GM19397 (cell line): Measurements from ENCODE around the gene KRTAP23-1.

Experiments used
- ATAC-seq: cut with Tn5 transposase; IDR thresholded peaks from one replicate; pipeline ENCODE4 v1.9.1; 2021; ENCODE audit warnings: mild to moderate bottlenecking, moderate library complexity; ENCODE audit not compliant: unreplicated experiment

KRTAP23-1 gene, protein sequence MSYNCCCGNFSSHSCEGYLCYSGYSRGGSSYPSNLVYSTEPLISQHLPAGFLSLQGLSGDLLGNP

DNA sequence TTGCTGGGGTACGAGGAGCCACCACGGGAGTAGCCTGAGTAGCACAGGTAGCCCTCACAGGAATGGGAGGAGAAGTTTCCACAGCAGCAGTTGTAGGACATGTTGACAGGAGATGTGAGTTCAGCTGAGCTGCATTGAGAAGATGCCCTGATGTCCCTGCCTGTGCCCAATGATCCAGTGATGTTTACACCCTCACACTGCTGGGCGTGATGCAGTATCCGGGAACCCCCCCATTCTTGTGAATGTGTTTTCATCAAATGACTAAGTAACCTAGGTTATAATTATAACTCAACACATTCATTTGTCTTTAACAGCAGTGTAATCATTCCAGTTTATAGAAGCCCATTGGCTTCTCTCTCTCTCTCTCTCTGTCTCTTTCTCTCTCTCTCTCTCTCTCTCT is at the start of gene KRTAP23-1:
KRTAP23-1 (minus strand) TSS at position 101 of the 400 bp plus-strand sequence; CDS start at position 101, 0 bp downstream.
- no peak for ATAC-seq

DNA sequence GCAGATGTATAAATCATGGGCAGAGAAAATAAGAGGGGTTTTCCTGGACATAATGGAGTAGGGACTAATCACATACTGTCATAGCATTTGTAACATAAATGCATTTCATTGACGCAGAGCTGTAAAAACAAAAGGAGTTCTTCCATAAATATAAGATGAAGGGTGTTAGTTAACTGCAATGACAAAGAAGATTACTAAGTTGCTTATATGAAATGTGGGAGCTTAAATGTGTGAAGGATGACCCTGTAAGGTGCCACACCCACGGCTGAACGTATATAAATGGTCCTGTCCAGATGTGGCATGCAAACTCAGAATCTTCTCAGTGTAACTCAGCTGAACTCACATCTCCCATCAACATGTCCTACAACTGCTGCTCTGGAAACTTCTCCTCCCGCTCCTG is 47.3 kb upstream of the KRTAP23-1 start, which contains the start of gene KRTAP13-1:
KRTAP13-1 (plus strand) TSS at position 301 of the 400 bp plus-strand sequence; CDS start at position 357, 56 bp downstream.
- no peak for ATAC-seq

DNA sequence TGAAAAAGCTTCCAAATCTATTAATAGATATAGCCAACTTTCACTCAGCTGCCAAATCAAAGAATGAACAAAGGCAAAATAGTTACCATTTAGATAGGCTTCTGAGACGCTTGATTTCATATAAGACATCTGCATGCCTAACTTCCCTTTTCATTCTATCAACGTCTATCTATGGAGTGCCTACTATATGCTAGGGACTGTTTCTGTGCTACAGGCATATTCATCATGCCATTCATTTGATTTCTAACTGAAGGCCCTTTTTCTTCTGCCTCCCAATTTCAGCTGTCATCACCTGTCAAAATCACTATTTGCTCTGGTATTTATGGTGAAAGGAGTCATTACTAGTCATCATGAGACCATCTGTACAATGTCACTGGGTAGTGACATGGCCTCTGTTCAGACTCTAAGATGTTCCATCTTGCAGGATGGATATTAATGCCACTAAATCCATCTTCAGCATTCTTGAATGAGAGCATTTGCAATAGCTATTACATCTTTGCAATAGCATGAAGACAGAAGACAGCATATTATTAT is 43.2 kb upstream of the KRTAP23-1 start:
- ATAC-seq = no peak

DNA sequence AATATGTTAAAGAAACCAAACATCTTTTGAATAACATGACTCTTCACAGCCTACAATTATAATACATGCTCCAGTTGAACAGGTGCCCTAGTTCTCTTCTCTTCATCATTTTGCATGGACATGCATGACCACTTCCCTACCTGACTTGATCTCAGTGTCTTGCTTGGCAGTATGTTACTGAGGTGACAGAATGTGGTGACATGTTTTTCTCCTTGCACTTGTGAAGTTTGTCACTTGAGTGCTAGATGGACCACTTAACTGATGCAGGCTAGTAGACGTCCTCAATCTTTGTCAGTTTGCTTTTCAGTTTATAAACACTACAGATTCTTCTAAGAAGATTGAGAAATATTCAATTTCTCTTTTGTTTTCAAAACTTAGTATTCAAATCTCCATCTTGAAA is 33.8 kb upstream of the KRTAP23-1 start:
- no peak for ATAC-seq

DNA sequence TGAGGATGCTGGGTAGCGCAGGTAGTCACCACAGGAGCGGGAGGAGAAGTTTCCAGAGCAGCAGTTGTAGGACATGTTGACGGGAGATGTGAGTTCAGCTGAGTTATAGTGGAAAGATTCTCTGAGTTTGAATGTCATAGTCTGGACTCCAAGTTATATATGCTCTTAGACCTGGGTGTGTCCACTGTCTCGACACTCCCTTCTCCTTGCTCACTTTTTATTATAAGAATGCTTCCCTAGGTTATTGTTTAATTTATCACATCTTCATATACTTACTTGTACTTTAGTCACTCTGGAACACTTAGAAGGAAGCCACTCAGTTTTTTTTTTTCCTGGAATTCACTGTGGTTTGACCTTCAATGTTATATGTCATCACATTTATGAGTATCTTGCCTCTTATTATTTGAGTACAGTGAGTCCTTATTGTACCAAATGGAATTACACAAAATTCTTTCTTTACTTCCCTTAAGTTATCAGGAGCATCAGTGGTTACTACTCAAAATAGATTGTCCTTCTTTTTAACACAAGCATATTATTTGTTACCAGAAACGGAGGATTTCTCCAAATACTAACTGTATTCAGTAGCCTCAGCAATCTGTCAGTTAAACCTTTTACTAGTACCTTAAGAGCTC is 23.8 kb upstream of the KRTAP23-1 start, which contains the start of gene KRTAP13-2:
KRTAP13-2 (minus strand) TSS at position 133 of the 632 bp plus-strand sequence; CDS start at position 75, 58 bp downstream.
- ATAC-seq = no peak

DNA sequence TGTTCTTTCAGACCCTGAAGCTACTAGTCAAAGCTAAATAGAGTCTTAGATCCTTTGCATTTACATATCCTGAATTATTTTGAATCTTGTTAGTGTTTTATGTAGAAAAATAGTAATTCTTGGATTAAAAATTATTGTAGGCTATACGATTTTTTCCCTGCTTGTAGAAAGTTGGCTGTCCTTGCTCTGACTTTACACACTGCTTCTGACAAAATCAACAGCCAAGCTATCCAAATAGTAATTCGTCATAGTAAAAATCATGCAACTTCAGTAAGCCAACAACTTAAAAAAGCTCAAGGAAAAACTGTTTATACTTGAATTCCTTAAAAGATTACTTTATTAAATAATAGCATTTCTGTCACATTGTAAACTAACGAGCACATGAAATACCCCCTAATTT is 7.5 kb upstream of the KRTAP23-1 start:
- ATAC-seq = no peak

DNA sequence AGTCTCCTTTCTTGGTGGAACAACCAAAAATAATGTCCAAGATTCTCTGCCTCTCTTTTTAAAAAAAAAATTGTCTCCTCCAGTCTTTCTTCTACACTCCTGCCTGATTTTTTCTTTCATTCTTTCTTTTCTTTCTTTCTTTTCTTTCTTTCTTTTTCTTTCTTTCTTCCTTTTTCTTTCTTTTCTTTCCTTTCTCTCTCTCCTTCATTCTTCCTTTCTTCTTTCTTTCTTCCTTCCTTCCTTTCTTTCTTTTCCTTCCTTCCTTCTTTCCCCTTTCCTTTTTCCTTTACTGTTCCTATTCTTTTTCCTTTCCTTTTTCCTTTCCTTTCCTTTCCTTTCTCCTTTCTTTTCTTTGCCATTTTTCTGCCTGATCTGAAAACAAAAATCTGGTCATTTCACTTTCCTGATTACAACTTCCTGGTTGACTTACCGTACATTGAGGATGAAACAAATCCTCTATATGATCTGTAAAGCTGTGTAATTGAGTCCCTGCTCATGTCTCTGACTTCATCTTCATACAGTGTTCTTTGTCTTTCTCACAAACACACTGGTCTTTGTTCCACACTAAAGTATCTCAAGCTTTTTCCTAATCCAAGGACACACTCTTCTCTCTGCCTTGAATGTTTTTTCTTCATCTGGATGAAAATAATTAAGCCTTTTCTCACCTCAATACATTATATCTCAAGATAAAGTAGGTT is 6.1 kb upstream of the KRTAP23-1 start:
- no peak for ATAC-seq

DNA sequence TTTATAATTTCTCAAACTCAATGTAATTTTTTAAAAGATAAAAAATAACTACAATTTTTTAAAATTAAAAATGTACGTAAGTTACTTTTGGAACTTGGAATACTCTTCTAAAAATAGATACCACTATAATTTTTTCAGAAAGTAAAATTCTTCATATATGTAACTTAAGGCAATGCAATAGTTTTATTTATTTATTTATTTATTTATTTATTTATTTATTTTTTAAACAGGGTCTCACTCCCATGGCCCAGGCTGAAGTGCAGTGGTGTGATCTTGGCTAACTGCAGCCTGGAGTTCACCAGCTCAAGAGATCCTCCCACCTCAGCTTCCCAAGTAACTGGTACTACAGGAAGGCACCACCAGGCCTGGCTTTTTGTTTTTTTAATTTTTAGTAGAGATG is 3.1 kb upstream of the KRTAP23-1 start:
- no peak for ATAC-seq

DNA sequence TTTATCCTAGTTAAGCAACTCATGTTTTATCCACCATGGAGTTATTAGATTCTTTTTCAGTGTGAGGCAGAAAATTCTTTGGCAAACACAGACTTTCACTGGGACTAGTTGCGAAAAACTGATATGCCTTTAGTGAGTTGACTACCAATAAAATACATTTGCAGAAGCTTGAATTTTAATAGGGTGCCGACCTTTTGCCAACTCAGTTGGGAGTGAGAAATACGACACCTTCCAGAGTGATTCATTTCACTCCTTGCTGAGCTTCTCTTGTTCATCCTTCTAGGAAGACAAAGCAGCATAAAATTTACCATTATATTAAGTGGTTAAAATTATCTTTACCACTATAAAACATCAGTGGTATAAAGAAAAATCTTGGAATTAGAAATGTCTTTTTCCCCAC is 1.2 kb upstream of the KRTAP23-1 start:
- no peak for ATAC-seq

DNA sequence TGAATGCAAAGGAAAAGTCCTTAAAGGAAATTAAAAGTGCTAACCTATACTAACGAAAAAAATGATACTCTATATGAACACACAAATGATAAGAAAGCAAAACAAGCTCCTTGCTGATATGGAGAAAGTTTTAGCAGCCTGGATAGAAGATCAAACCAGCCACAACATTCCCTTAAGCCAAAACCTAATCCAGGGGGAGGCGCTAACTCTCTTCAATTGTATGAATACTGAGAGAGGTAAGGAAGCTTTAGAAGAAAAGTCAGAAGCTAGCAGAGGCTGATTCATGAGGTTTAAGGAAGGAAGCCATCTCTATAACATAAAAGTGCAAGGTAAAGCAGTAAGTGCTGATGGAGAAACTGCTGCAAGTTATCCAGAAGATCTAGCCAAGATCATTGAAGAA is 3.4 kb downstream of the KRTAP23-1 start:
- ATAC-seq = no peak

DNA sequence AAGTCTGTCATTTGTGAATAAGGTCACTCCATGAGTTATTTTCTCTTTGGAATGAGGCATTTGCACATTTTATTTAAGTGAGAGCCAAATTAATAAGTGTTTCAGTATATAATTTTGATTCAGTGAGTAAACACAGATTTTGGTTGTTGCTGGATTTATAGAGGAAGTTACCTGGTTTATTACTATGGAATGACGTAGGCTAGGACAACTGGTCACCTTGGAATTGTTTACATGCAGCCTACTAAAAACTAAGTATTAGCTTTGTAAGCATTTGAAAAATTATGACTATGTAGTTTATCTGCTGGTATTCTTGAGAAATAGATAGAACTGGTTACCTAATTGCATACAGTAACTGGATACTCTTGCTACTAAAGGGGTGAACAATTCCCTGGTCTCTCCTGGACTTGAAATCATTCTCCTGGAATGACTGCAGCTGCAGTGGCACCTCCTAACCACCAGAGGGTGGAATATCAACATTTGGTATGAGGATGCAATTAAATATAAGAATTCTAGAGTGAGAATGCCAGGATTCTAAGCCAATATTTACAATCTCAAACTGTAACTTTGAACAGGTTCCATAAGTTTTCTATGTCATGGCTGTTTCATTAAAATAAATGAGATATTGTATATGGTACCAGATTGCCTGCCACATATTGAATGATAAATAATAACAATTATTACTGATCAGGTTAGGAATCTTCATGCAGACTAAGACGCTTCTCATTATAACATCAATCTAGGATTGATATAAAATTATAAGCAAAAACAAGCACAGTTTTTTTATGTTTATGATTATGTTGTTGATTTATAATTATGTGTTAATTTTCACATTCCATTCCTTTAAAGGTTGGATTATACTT is 7.5 kb downstream of the KRTAP23-1 start:
- no peak for ATAC-seq

DNA sequence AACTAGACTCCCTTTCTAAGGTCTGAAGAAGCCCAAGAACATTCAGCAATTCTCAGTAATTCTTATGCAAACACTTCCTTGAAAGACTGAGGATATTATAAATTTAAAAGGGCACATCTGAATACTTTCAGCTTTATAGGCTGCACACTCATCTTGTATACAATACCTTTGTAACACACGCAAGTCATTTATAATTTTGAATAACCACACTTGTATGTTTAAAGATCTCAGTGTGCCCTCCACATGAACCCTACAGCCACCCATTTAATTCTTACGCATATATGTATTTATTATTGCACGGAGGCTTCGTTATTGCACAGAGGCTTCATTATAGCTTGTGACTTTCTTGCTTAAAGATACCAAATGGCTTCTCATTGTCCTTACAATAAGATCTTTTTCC is 9.7 kb downstream of the KRTAP23-1 start:
- ATAC-seq = no peak

DNA sequence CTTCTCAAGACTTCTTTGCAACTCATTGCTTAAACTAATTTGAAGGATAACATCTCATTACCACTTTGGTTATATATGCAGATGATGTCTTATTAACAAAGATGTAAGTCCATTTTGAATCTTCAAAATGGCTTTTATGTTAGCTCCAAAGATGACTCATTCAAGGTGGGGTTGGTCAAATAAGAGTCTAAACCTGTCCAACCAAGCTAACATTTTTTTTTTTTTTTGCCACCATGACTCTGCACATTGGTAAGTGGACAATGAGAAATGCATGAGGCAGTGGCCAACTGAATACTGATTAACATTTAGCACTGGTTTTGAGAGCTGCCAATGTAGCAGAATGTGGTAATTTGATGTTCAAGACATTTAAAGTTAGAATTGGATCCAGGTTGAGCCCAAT is 10.6 kb downstream of the KRTAP23-1 start:
- no peak for ATAC-seq

DNA sequence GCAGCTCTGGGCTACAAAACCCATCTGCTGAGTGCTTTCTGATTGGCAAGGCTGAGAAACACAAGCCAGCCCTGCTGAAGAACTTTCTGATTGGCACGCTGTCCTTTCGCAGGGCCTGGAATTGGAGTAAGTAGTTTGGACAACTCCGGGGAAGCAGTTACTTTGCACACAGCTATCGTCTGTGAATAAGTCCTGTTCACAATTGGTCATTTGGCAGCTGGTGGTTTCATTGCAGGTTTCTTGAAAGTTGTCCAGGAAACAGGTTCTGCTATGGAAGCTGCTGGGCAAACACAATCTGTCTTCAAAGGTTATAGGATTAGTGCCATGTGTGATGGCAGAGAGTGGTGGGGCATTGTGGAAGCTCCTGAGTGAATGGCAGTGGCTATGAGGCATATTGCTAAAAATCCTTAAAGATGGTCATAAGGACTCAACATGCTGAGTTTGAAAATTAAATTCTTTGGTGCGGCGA is 11.1 kb downstream of the KRTAP23-1 start, which contains the start of gene KRTAP27-1:
KRTAP27-1 (minus strand) TSS at position 419 of the 469 bp plus-strand sequence; CDS start at position 393, 26 bp downstream.
- no peak for ATAC-seq

DNA sequence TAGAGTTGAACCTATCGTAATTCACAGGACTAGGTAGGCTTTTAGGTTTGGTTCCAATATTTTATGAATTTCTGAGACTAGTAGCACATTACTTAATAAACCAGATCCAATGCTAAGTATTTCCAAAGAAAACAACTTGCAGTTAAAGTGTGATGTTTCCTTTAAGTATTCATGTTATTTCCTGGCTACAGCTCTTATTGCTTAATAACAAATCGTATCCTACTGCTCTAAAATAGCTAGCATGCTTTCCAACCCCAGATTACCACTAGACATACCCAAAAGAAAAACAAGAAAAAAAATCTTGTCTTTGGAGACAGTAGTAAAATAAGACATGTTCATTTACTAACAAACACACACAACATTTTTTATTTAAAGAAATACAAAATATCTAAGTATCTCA is 11.8 kb downstream of the KRTAP23-1 start:
- no peak for ATAC-seq

DNA sequence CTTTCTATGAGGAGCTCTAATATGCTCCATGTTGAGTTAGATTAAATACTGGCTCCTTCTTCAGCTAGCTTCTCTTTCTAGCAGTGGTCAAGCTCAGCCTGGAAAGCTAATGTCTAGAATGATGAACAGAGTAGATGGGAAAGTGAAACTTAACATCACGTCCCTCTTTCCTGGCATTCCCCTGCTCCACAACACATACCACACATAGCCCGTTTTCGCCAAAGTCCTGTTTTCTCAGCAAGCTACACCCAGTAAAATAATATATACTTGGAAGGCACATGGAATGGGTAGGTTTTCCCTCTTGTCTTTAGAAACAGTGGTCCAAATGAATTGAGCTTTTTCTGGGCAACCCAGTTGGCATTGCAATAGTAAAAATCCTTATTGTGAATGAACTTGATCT is 14.7 kb downstream of the KRTAP23-1 start:
- ATAC-seq = no peak

DNA sequence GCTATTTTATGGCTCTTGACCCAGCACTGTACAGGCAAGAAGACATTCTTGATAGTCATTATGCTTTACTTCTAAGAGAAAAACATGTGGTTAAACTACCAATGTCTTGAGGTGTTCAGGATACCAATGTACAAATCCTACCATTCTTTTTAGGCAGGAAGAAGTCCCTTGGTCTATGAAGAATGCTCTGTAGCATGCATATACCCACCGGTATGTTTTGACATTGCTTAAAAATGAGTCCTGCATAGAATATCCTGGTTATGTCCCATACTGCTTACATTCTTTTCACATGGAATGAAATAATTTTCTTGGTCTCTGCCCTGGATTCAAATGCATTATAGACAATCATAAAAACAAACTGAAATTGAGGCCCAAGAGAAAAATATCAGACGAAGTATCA is 15.7 kb downstream of the KRTAP23-1 start:
- ATAC-seq = no peak

DNA sequence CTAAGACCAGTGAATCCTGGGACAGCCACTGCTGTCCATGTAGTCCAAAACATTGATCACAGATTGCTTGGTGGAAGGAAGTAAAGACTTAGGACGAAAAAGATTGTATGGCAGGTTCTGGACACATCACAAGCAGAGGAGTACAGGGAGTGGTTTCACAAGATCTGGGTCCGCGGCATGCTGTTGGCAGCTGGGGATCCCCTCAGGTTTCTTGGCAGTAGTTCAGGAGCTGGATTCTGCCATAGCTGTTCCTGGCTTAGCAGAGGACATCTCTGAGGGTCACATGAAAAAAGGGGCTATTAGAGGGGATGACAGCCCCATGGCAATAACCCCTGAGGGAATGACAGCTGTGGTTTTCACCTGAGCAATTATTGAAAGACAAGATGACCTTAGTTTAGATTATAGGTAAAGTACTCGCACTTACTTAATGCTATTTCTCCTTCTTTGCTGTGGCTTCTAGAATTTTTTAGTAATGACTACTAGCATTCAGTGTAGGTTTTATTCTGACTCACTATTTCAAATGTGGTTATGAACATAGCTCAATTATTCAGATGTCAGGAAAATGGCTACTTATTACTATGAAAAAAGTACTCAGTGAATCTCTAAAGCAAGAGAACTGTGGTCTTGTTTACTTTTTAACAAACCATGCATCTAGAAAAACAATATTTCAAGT is 19.1 kb downstream of the KRTAP23-1 start:
- ATAC-seq = no peak

DNA sequence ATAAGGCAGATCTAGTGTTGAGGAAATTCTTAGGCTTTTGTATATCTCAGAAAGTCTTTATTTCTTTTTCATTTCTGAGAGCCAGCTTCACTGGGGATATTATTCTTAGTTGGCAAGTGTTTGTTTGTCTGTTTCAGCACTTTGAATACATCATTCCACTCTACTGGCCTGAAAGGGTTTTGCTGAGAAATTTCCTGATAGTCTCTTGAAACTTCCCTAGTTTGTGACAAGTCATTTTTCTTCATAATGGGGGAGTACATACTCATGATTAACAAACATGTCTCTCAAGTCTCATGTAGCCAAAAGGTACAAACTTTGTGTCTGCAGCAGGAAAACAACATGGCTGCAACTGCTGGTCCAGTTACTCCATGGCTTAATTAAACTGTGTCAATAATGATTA is 22.0 kb downstream of the KRTAP23-1 start:
- ATAC-seq = no peak

DNA sequence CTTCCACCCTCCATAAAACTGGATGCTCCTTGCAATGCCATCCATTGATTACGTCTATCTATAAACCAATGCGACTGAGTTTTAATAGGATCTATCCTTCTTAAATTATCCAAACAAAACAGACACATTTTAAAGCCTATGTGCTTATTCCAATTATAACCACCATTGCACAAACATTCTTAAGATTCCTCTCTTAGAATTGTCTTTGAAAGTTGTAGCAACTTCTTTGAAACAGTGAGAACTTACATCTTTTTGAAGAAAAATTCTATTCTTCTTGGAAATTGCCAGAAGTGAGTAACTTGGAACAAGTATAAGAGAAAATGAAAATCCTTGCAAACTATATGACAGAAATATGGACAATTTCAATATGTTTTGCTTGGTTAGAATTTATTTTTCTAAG is 28.2 kb downstream of the KRTAP23-1 start, which contains the start of gene KRTAP26-1:
KRTAP26-1 (minus strand) TSS at position 101 of the 400 bp plus-strand sequence. CDS start 280 bp downstream, outside the sequence.
- no peak for ATAC-seq
